B cell (primary cell): ENCODE data around the gene SLC41A3. TPM values are rescaled to one million over a fixed set of nuclear protein-coding genes. Genes with fewer than 3 reads are reported as not detected.

Source experiments
- ATAC-seq: fragments of 200-7000 bp; cut with Tn5 transposase; one replicate; pipeline ENCODE4 v1.10.0; 2021; ENCODE audit warnings: low read depth, mild to moderate bottlenecking, moderate number of reproducible peaks, moderate library complexity
- CTCF ChIA-PET: fragments of 350-600 bp; sonication (Branson Sonifier 250); formaldehyde crosslinking; loops from one replicate; lab custom pipeline; 2021; ENCODE audit warnings: antibody characterized with exemption, inconsistent platforms; lab: Charles Lee
- POLR2A ChIA-PET: fragments of 350-600 bp; sonication (Branson Sonifier 250); formaldehyde crosslinking; loops from one replicate; lab custom pipeline; 2021; ENCODE audit warnings: antibody characterized with exemption; lab: Charles Lee
- DNase-seq: peaks from one replicate; pipeline ENCODE4 v3.0.0; 2013
- H2AFZ ChIP-seq: 2 replicates; pipeline ENCODE4 v1.6.1; 2012; ENCODE audit warnings: mild to moderate bottlenecking, low read depth, low read length; ENCODE audit not compliant: insufficient read depth, poor library complexity, severe bottlenecking
- H3K27ac ChIP-seq, 2 donors: 1 replicate in 1 of 2; 2 replicates in 1 of 2; pipeline ENCODE4 v1.5.1; 2012 to 2013; ENCODE audit warnings: low read length in 2 of 2, mild to moderate bottlenecking in 2 of 2, moderate library complexity in 1 of 2
- H3K27me3 ChIP-seq, 4 experiments: fragments of 200-600 bp in 1 of 4; sonication (generic) in 1 of 4; replicated peaks in 1 of 4; 1 replicate in 2 of 4; 2 replicates in 2 of 4; pipeline versions ENCODE4 v1.6.1 to v1.7.0; 2013 to 2016; ENCODE audit warnings: low read length in 3 of 4, mild to moderate bottlenecking in 2 of 4, mixed read lengths in 1 of 4, moderate library complexity in 1 of 4; ENCODE audit not compliant: insufficient read depth in 4 of 4, control insufficient read depth in 3 of 4; ENCODE audit errors: control extremely low read depth in 1 of 4
- H3K36me3 ChIP-seq, 2 experiments: replicated peaks in 1 of 2; 1 replicate in 1 of 2; 2 replicates in 1 of 2; pipeline versions ENCODE4 v1.6.1 to v1.7.1; 2013; ENCODE audit warnings: low read length in 1 of 2; ENCODE audit not compliant: insufficient read depth in 2 of 2, control insufficient read depth in 1 of 2; ENCODE audit errors: control extremely low read depth in 1 of 2, extremely low read depth in 1 of 2
- H3K4me1 ChIP-seq, 2 donors: fragments of 200-600 bp in 1 of 2; sonication (generic) in 1 of 2; 1 replicate in 1 of 2; 2 replicates in 1 of 2; pipeline versions ENCODE4 v1.5.1 to v1.6.1; 2013 to 2017; ENCODE audit warnings: low read length in 2 of 2; ENCODE audit not compliant: control insufficient read depth in 2 of 2, insufficient read depth in 2 of 2
- H3K4me2 ChIP-seq: replicated peaks from 2 replicates; pipeline ENCODE3; 2012; ENCODE audit warnings: mild to moderate bottlenecking, low read depth, low read length; ENCODE audit not compliant: poor library complexity, severe bottlenecking
- H3K4me3 ChIP-seq, 5 experiments: fragments of 200-600 bp in 1 of 5; sonication (generic) in 1 of 5; 1 replicate in 3 of 5; 2 replicates in 2 of 5; pipeline versions ENCODE4 v1.5.1 to v1.7.0; 2011 to 2016; ENCODE audit warnings: low read length in 4 of 5, mild to moderate bottlenecking in 4 of 5, low read depth in 2 of 5, control low read depth in 1 of 5, moderate library complexity in 1 of 5; ENCODE audit not compliant: insufficient read depth in 1 of 5; ENCODE audit errors: control extremely low read depth in 1 of 5, extremely low read depth in 1 of 5
- H3K79me2 ChIP-seq: fragments of 200-600 bp; sonication (generic); one replicate; pipeline ENCODE4 v1.6.0; 2016; ENCODE audit warnings: low read length; ENCODE audit not compliant: control insufficient read depth, insufficient read depth
- H3K9ac ChIP-seq: fragments of 200-600 bp; sonication (generic); 2 replicates; pipeline ENCODE4 v1.6.1; 2017; ENCODE audit warnings: mild to moderate bottlenecking, low read length, moderate library complexity
- H3K9me3 ChIP-seq, 3 donors: one replicate each; pipeline versions ENCODE4 v1.6.1 to v1.7.1; 2013; ENCODE audit warnings: low read length in 2 of 3; ENCODE audit not compliant: control insufficient read depth in 2 of 3, insufficient read depth in 1 of 3; ENCODE audit errors: control extremely low read depth in 1 of 3
- H4K20me1 ChIP-seq: 2 replicates; pipeline ENCODE4 v1.6.0; 2012; ENCODE audit warnings: mild to moderate bottlenecking, low read length; ENCODE audit not compliant: insufficient read depth, control insufficient read depth, poor library complexity, severe bottlenecking
- H3K27ac Mint-ChIP-seq: one replicate; pipeline ENCODE4 v1.8.0; 2021; ENCODE audit warnings: mixed read lengths
- H3K27me3 Mint-ChIP-seq: one replicate; pipeline ENCODE4 v1.8.0; 2021; ENCODE audit warnings: mixed read lengths
- H3K4me1 Mint-ChIP-seq: one replicate; pipeline ENCODE4 v1.8.0; 2021; ENCODE audit warnings: mixed read lengths
- H3K4me3 Mint-ChIP-seq: one replicate; pipeline ENCODE4 v1.8.0; 2021; ENCODE audit warnings: mixed read lengths
- H3K9me3 Mint-ChIP-seq: one replicate; pipeline ENCODE4 v1.8.0; 2022; ENCODE audit warnings: mixed read lengths; ENCODE audit not compliant: insufficient read depth
- EZH2 ChIP-seq: IDR thresholded peaks from 2 replicates; pipeline ENCODE4 v1.6.1; 2012; ENCODE audit warnings: borderline replicate concordance, low read depth, mild to moderate bottlenecking, moderate library complexity, low read length; ENCODE audit not compliant: insufficient read depth, poor library complexity, severe bottlenecking
- WGBS: methylation state at CpG from one replicate; pipeline ENCODE4 v1.1.5; 2013; ENCODE audit warnings: missing lambda C conversion rate; ENCODE audit not compliant: insufficient coverage; 5-methylcytosine and 5-hydroxymethylcytosine counted together
- intact Hi-C: fragments of 100-400 bp; cut with micrococcal nuclease; formaldehyde crosslinking; loops from one replicate; pipeline ENCODE4 v1.10.0; 2022
- polyA plus RNA-seq: library from polyadenylated mRNA; depleted of rRNA; stranded (reverse); fragments of >200 nt; gene quantifications from 2 replicates; pipeline ENCODE4 v1.2.3, GENCODE V29; 2012
- total RNA-seq, 2 donors: library from RNA; stranded (reverse); fragments of 120-200 nt in 1 of 2; gene quantifications; 1 replicate in 1 of 2; 2 replicates in 1 of 2; pipeline versions ENCODE4 v1.2.3 to v1.2.4, GENCODE V29; 2013 to 2022
- TF ChIP-seq, protein P1 (sequence below): fragments of 200-600 bp; IDR thresholded peaks from one replicate; pipeline ENCODE4 v1.8.0; 2022; ENCODE audit warnings: antibody characterized with exemption, mild to moderate bottlenecking

SLC41A3 gene
- total and polyA plus RNA-seq, 2 donors (not counting 1 experiment from before 2014, with no cell fraction given) = 34.2 to 39.3 TPM

- H3K4me1 ChIP-seq = peaks cover 0 to 16% of the 10 kb centered on the region in 2 donors
- TF ChIP-seq, protein P1, sequence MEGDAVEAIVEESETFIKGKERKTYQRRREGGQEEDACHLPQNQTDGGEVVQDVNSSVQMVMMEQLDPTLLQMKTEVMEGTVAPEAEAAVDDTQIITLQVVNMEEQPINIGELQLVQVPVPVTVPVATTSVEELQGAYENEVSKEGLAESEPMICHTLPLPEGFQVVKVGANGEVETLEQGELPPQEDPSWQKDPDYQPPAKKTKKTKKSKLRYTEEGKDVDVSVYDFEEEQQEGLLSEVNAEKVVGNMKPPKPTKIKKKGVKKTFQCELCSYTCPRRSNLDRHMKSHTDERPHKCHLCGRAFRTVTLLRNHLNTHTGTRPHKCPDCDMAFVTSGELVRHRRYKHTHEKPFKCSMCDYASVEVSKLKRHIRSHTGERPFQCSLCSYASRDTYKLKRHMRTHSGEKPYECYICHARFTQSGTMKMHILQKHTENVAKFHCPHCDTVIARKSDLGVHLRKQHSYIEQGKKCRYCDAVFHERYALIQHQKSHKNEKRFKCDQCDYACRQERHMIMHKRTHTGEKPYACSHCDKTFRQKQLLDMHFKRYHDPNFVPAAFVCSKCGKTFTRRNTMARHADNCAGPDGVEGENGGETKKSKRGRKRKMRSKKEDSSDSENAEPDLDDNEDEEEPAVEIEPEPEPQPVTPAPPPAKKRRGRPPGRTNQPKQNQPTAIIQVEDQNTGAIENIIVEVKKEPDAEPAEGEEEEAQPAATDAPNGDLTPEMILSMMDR = no peak
- no peak for TF ChIP-seq EZH2
- POLR2A ChIA-PET = no interaction called here
These were observed 53.5 kb downstream of the SLC41A3 start for GRCh38 chr3:126030455-126030854.

GRCh38 chr3:126029241-126029640 is 54.7 kb downstream of the SLC41A3 start:
- Histone ChIP-seq H3K9ac (no peak overlapping the region), H3K36me3 (peaks cover 0 to 17% of the 10 kb centered on the region in 2 experiments), H3K27me3 (no peaks in the 10 kb centered on the region), H3K27ac (no peak overlapping the region), H3K79me2 (no peaks in the 10 kb centered on the region), H3K4me2 (no peak overlapping the region), H4K20me1 (no peaks in the 10 kb centered on the region), H2AFZ (no peak overlapping the region), H3K9me3 (peaks cover 0 to 11% (median 10%) of the 10 kb centered on the region in 3 donors), H3K4me3 (no peak overlapping the region), H3K4me1 (peaks cover 0 to 17% of the 10 kb centered on the region in 2 donors)
- no peak overlapping the region for H3K27ac Mint-ChIP-seq
- peaks cover 6% of the 10 kb centered on the region for H3K9me3 Mint-ChIP-seq
- no peaks in the 10 kb centered on the region for H3K27me3 Mint-ChIP-seq
- ATAC-seq (no peak), DNase-seq (no peak)
- H3K4me1 Mint-ChIP-seq = peaks cover 14% of the 10 kb centered on the region
- intact Hi-C loops = no loop called here
- TF ChIP-seq, protein P1 = no peak
- no peak for TF ChIP-seq EZH2
- CTCF ChIA-PET = no interaction called here
- H3K4me3 Mint-ChIP-seq = no peak overlapping the region
- POLR2A ChIA-PET = no interaction called here

More at GRCh38 chr3:126030455-126030854, 53.5 kb downstream of the SLC41A3 start:
- Mint-ChIP-seq H3K9me3 (peaks cover 6% of the 10 kb centered on the region), H3K27me3 (no peaks in the 10 kb centered on the region), H3K4me3 (no peak overlapping the region), H3K27ac (no peak overlapping the region), H3K4me1 (peaks cover 12% of the 10 kb centered on the region)
- peaks cover 0 to 11% (median 10%) of the 10 kb centered on the region in 3 donors for H3K9me3 ChIP-seq
- WGBS = no CpG with 5 or more reads among the region's 1 CpG
- no peak overlapping the region for H3K9ac ChIP-seq
- no peak for ATAC-seq
- intact Hi-C loops = no loop called here
- H3K36me3 ChIP-seq = peaks cover 0 to 9% of the 10 kb centered on the region in 2 experiments
- H3K4me3 ChIP-seq = no peak overlapping the region
- no peak overlapping the region for H2AFZ ChIP-seq
- no peaks in the 10 kb centered on the region for H4K20me1 ChIP-seq
- no peak overlapping the region for H3K4me2 ChIP-seq
- no peaks in the 10 kb centered on the region for H3K79me2 ChIP-seq
- no peak for DNase-seq
- H3K27ac ChIP-seq = no peak overlapping the region
- no peaks in the 10 kb centered on the region for H3K27me3 ChIP-seq
- CTCF ChIA-PET = no interaction called here
